HG03159 (cell line): ENCODE results near the gene PRR5L.
"Not testable (repeated sequence)": the region's sequence is repeated elsewhere in the genome, so short reads cannot be mapped to it uniquely, and the experiment has no call there.

Experiments
- ATAC-seq: cut with Tn5 transposase; IDR thresholded peaks from one replicate; pipeline ENCODE4 v1.9.1; 2021; ENCODE audit warnings: mild to moderate bottlenecking, moderate library complexity; ENCODE audit not compliant: unreplicated experiment

PRR5L gene

GRCh38 chr11:36455658-36456111 is 159.6 kb downstream of the PRR5L start:
- ATAC-seq: no peak

GRCh38 chr11:36456156-36456555 is 160.1 kb downstream of the PRR5L start:
- ATAC-seq: no peak

- ATAC-seq: no peak
Measured at GRCh38 chr11:36458129-36458915, 162.2 kb downstream of the PRR5L start.

GRCh38 chr11:36459046-36459445 is 163.0 kb downstream of the PRR5L start:
- ATAC-seq: no peak

- ATAC-seq: no peak
Measured at GRCh38 chr11:36460220-36460619, 164.1 kb downstream of the PRR5L start.

- ATAC-seq: no peak
Measured at GRCh38 chr11:36462321-36462720, 166.2 kb downstream of the PRR5L start.

GRCh38 chr11:36463781-36464180 is 167.7 kb downstream of the PRR5L start:
- ATAC-seq: no peak

GRCh38 chr11:36464720-36465119 is 168.6 kb downstream of the PRR5L start:
- no peak for ATAC-seq

- ATAC-seq: no peak
Measured at GRCh38 chr11:36465449-36466163, 169.5 kb downstream of the PRR5L start.

GRCh38 chr11:36467012-36467411 is 170.9 kb downstream of the PRR5L start:
- ATAC-seq: no peak

GRCh38 chr11:36467916-36468315 is 171.8 kb downstream of the PRR5L start:
- ATAC-seq: no peak

GRCh38 chr11:36469063-36469462 is 173.0 kb downstream of the PRR5L start:
- no peak for ATAC-seq

- ATAC-seq: no peak
Measured at GRCh38 chr11:36469881-36470802, 174.1 kb downstream of the PRR5L start.

- no peak for ATAC-seq
Measured at GRCh38 chr11:36471577-36471976, 175.5 kb downstream of the PRR5L start.

- ATAC-seq: no peak
Measured at GRCh38 chr11:36475192-36475591, 179.1 kb downstream of the PRR5L start.

GRCh38 chr11:36478700-36479329 is 182.7 kb downstream of the PRR5L start:
- no peak for ATAC-seq

- no peak for ATAC-seq
Measured at GRCh38 chr11:36480833-36481232, 184.7 kb downstream of the PRR5L start.

- ATAC-seq: not testable (repeated sequence)
Measured at GRCh38 chr11:36483042-36483441, 187.0 kb downstream of the PRR5L start.

- ATAC-seq: no peak
Measured at GRCh38 chr11:36485298-36486002, 189.4 kb downstream of the PRR5L start.

GRCh38 chr11:36487619-36488018 is 191.5 kb downstream of the PRR5L start:
- ATAC-seq: no peak
